ENCODE results near the gene EPC1. TPM values are rescaled to one million over a fixed set of nuclear protein-coding genes. Genes with fewer than 3 reads are reported as not detected.

The EPC1 gene
- total and polyA plus RNA-seq, 2 of the 8 experiments (the other 6 are each of a cell fraction or from before 2014, with no cell fraction given) = 23.7 to 42.3 TPM

DNA sequence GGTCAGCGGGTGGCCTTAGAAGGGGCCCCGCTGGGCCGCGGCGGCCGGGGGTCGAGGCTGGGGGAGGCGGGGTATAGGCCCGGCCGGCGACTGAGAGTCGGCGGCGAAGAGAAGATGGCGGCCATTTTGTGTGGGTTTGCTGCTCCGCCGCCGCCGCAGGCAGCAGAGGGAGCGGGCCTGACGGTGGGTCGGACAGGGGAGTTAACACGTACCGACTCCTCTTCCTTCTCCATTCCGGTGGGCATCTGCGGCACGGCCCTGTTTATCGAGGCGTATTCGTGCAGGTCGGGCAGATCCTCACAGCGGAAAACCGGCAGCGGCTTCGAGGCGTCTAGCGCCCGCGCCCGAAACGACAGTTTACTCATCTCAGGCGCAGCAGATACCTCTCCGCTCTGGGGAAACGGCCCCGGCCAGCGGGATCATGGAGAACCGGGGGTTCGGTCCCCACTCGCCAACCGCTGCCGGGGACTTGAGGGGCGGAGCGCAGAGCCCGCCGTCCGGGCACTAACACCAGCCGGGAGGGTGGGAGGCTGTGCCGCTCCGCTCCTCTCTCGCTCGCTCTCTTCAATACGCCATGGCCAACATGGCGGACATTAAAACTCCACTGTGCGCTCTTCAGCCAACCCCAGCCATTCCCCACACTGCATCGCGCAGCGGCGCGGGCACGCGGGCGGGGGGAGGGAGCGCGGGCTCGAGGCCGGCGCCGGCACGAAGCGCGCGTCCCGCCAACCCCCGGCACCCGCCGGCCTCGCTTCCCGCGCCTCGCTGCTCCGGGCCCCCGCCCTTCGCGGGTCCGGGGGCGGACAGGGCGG, at the start of gene EPC1 (continued):
- TF ChIP-seq, protein P1, sequence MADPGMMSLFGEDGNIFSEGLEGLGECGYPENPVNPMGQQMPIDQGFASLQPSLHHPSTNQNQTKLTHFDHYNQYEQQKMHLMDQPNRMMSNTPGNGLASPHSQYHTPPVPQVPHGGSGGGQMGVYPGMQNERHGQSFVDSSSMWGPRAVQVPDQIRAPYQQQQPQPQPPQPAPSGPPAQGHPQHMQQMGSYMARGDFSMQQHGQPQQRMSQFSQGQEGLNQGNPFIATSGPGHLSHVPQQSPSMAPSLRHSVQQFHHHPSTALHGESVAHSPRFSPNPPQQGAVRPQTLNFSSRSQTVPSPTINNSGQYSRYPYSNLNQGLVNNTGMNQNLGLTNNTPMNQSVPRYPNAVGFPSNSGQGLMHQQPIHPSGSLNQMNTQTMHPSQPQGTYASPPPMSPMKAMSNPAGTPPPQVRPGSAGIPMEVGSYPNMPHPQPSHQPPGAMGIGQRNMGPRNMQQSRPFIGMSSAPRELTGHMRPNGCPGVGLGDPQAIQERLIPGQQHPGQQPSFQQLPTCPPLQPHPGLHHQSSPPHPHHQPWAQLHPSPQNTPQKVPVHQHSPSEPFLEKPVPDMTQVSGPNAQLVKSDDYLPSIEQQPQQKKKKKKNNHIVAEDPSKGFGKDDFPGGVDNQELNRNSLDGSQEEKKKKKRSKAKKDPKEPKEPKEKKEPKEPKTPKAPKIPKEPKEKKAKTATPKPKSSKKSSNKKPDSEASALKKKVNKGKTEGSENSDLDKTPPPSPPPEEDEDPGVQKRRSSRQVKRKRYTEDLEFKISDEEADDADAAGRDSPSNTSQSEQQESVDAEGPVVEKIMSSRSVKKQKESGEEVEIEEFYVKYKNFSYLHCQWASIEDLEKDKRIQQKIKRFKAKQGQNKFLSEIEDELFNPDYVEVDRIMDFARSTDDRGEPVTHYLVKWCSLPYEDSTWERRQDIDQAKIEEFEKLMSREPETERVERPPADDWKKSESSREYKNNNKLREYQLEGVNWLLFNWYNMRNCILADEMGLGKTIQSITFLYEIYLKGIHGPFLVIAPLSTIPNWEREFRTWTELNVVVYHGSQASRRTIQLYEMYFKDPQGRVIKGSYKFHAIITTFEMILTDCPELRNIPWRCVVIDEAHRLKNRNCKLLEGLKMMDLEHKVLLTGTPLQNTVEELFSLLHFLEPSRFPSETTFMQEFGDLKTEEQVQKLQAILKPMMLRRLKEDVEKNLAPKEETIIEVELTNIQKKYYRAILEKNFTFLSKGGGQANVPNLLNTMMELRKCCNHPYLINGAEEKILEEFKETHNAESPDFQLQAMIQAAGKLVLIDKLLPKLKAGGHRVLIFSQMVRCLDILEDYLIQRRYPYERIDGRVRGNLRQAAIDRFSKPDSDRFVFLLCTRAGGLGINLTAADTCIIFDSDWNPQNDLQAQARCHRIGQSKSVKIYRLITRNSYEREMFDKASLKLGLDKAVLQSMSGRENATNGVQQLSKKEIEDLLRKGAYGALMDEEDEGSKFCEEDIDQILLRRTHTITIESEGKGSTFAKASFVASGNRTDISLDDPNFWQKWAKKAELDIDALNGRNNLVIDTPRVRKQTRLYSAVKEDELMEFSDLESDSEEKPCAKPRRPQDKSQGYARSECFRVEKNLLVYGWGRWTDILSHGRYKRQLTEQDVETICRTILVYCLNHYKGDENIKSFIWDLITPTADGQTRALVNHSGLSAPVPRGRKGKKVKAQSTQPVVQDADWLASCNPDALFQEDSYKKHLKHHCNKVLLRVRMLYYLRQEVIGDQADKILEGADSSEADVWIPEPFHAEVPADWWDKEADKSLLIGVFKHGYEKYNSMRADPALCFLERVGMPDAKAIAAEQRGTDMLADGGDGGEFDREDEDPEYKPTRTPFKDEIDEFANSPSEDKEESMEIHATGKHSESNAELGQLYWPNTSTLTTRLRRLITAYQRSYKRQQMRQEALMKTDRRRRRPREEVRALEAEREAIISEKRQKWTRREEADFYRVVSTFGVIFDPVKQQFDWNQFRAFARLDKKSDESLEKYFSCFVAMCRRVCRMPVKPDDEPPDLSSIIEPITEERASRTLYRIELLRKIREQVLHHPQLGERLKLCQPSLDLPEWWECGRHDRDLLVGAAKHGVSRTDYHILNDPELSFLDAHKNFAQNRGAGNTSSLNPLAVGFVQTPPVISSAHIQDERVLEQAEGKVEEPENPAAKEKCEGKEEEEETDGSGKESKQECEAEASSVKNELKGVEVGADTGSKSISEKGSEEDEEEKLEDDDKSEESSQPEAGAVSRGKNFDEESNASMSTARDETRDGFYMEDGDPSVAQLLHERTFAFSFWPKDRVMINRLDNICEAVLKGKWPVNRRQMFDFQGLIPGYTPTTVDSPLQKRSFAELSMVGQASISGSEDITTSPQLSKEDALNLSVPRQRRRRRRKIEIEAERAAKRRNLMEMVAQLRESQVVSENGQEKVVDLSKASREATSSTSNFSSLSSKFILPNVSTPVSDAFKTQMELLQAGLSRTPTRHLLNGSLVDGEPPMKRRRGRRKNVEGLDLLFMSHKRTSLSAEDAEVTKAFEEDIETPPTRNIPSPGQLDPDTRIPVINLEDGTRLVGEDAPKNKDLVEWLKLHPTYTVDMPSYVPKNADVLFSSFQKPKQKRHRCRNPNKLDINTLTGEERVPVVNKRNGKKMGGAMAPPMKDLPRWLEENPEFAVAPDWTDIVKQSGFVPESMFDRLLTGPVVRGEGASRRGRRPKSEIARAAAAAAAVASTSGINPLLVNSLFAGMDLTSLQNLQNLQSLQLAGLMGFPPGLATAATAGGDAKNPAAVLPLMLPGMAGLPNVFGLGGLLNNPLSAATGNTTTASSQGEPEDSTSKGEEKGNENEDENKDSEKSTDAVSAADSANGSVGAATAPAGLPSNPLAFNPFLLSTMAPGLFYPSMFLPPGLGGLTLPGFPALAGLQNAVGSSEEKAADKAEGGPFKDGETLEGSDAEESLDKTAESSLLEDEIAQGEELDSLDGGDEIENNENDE (IDR thresholded peaks at IDR 0.05; ENCODE audit: insufficient replicate concordance, low read length) = no peak
- TF ChIP-seq TCF12 (IDR thresholded peaks at IDR 0.05; ENCODE audit: low read depth, low read length) (no peak), KDM1A (IDR thresholded peaks at IDR 0.05; ENCODE audit: borderline replicate concordance, low read length) (no peak), TEAD4 (IDR thresholded peaks at IDR 0.05; ENCODE audit: low read depth, low read length) (no peak), POU5F1 (IDR thresholded peaks at IDR 0.05; ENCODE audit: low read depth, low read length) (no peak), CBX8 (IDR thresholded peaks at IDR 0.05; ENCODE audit: borderline replicate concordance, low read depth, low read length) (no peak), BRCA1 (IDR thresholded peaks at IDR 0.05; ENCODE audit: low read depth, low read length) (no peak), POLR2AphosphoS5 (IDR thresholded peaks at IDR 0.05; ENCODE audit: low read depth, low read length) (peak; percentile 96), SAP30 (IDR thresholded peaks at IDR 0.05; ENCODE audit: insufficient read depth, insufficient replicate concordance, low read length) (no peak), FOSL1 (IDR thresholded peaks at IDR 0.05; ENCODE audit: insufficient read depth, low read depth, low read length) (no peak), EGR1 (IDR thresholded peaks at IDR 0.05; ENCODE audit: borderline replicate concordance, low read depth, low read length) (peak; percentile 98)

Data from H1 (cell line).